Skin epidermis (tissue), 12 donors: ENCODE data around the gene GAS2.

ENCODE experiments used
- H3K27ac ChIP-seq, 21 experiments: fragments of 200-600 bp; sonication (generic) in 11 of 21; one replicate each; pipeline ENCODE4 v1.5.0; 2020; ENCODE audit warnings: mild to moderate bottlenecking in 3 of 21, inconsistent platforms in 2 of 21, moderate library complexity in 2 of 21
- H3K4me3 ChIP-seq, 7 experiments: fragments of 200-600 bp; sonication (generic) in 2 of 7; one replicate each; pipeline ENCODE4 v1.5.0; 2020; ENCODE audit warnings: inconsistent platforms in 2 of 7, mild to moderate bottlenecking in 2 of 7, moderate library complexity in 1 of 7

The GAS2 gene

GRCh38 chr11:22713336-22713735 lies 46.9 kb downstream of the GAS2 start:
- no peak overlapping the region for H3K4me3 ChIP-seq
- H3K27ac ChIP-seq, result no peak overlapping the region

- H3K4me3 ChIP-seq, result no peak overlapping the region
These were observed 49.6 kb downstream of the GAS2 start for GRCh38 chr11:22715971-22716370.

DNA sequence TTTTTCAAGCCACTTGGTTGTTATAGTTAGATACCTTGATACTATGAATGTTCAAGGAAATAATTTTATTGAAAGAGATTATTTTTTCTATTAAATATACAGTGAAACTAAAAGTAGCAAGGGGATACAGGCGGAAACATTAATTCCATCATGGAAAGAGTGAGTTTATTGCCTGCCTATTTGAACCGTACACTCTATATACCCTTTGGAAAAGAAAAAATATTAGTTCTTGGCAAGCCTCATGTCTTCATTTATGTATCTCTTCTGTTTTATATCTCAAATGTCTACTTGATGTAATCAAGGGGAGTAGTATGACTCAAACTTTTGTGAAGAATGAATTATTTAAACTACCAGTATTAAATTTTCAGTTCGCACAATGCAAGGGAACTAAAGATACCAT lies 54.0 kb downstream of the GAS2 start:
- Histone ChIP-seq H3K4me3 (no peak overlapping the region), H3K27ac (no peak overlapping the region)

More at GRCh38 chr11:22715971-22716370, 49.6 kb downstream of the GAS2 start:
- no peak overlapping the region for H3K27ac ChIP-seq

DNA sequence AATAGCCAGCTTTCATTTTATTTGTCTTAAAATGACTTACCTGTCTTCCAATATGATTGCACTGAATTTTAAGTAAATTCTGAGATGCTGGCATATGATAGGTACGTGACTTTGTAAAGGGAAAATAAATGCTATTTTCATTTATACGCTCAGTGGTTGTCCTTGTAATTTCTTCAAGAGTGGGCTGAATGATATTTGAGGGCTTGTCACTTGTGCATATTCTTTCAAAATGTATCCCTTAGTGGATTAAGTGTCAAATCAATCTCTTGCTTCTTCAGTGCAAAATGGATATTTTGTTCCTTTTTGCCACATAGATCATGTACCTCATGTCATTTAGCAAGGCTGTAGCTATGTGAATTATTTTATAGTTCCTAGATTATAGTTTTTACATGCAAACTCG lies 56.9 kb downstream of the GAS2 start:
- Histone ChIP-seq H3K27ac (no peak overlapping the region), H3K4me3 (no peak overlapping the region)

GRCh38 chr11:22725079-22725478 lies 58.7 kb downstream of the GAS2 start:
- Histone ChIP-seq H3K27ac (no peak overlapping the region), H3K4me3 (no peak overlapping the region)

DNA sequence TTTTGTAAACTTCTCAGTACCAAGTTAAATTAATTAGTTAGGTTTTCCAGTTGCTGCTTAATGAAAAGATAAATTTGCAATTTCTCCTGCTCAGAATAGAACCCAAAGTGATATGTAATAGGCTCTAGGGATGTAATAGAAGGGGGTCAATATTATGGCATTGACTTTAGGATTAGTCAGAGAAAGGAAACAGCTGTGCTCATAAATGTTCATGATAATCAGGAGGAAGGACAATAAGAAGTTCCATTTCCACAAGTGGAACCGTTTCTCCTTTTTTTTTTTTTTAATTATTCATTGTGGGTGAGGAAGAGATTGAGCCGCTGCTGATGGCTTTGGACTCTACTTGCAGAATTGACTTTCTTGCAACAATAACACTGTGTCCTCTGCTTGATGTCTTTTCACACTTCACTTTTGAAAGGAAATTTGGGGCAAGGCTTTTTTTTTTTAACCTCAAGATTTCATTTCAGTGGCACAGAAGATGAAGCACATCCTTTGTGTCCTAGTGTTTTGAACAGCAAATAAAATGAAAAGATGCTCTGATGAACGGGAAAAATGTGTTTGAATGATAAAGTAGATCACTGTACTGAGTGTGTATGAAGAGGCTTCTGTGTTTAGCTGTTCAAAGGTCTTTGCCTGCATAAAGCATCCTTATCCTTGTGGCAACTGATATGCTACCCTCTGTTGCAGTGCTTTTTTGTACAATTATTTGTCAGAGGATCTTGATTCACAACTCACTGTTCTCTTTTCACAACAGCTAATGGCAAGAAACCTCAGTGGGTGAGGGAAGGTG lies 62.4 kb downstream of the GAS2 start:
- Histone ChIP-seq H3K4me3 (no peak overlapping the region), H3K27ac (no peak overlapping the region)

- H3K4me3 ChIP-seq, result no peak overlapping the region
- H3K27ac ChIP-seq, result no peak overlapping the region
These were observed 63.9 kb downstream of the GAS2 start for GRCh38 chr11:22730319-22730718.

- Histone ChIP-seq H3K4me3 (no peak overlapping the region), H3K27ac (no peak overlapping the region)
These were observed 66.2 kb downstream of the GAS2 start for GRCh38 chr11:22732588-22732987.

- no peak overlapping the region for H3K4me3 ChIP-seq
- H3K27ac ChIP-seq, result no peak overlapping the region
These were observed 67.3 kb downstream of the GAS2 start for GRCh38 chr11:22733475-22734248.

- H3K27ac ChIP-seq, result no peak overlapping the region
- H3K4me3 ChIP-seq, result no peak overlapping the region
These were observed 68.4 kb downstream of the GAS2 start for GRCh38 chr11:22734628-22735345.

GRCh38 chr11:22742157-22742613 lies 75.8 kb downstream of the GAS2 start:
- no peak overlapping the region for H3K4me3 ChIP-seq

DNA sequence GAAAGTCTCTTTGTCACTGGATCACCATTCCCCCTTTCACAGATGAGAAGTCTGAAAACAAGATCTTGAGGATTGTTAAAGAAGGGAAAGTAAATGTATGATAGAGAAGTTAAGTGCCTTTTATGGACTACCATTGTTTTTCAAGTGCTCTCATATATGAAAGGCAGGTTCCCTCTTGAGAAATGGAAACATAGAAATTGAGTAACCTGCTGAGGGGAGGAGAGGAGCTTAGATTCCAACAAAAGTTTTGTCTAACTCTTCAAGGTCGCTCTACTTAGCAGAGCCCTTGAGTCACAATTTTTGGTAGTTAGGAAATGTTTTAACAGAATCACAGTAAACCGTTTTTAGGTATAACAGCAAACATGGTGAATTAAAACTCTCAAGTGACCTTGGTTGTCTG lies 83.1 kb downstream of the GAS2 start:
- Histone ChIP-seq H3K27ac (no peak overlapping the region), H3K4me3 (no peak overlapping the region)

More at GRCh38 chr11:22742157-22742613, 75.8 kb downstream of the GAS2 start:
- H3K27ac ChIP-seq, result no peak overlapping the region

DNA sequence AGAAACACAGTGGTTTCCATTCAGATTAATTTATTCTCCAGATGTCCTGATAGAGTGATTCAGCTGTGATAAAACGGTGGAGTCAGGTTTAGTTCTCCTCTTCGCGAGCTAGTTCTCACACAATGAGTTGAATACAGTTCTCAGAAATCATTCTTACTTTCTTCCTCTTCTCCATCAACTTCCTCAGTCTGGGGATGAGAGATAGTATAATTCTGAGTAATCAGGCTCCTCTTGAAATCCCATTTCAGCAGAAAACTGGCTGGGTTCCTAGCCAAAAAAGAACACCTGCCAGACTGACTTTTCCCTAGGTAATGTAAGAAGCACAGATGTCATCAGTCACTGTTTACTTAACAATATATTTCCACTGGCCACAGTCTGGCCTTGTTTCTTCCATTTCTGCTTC lies 86.5 kb downstream of the GAS2 start:
- Histone ChIP-seq H3K27ac (no peak overlapping the region), H3K4me3 (no peak overlapping the region)

- Histone ChIP-seq H3K27ac (no peak overlapping the region), H3K4me3 (no peak overlapping the region)
These were observed 87.0 kb downstream of the GAS2 start for GRCh38 chr11:22753416-22753815.

- Histone ChIP-seq H3K27ac (no peak overlapping the region), H3K4me3 (no peak overlapping the region)
These were observed 94.7 kb downstream of the GAS2 start for GRCh38 chr11:22761066-22761465.

GRCh38 chr11:22763166-22763565 lies 96.8 kb downstream of the GAS2 start:
- no peak overlapping the region for H3K27ac ChIP-seq
- H3K4me3 ChIP-seq, result no peak overlapping the region

GRCh38 chr11:22764735-22765134 lies 98.3 kb downstream of the GAS2 start:
- Histone ChIP-seq H3K4me3 (no peak overlapping the region), H3K27ac (no peak overlapping the region)

GRCh38 chr11:22768281-22768680 lies 101.9 kb downstream of the GAS2 start:
- no peak overlapping the region for H3K4me3 ChIP-seq
- no peak overlapping the region for H3K27ac ChIP-seq

- Histone ChIP-seq H3K27ac (no peak overlapping the region), H3K4me3 (no peak overlapping the region)
These were observed 102.7 kb downstream of the GAS2 start for GRCh38 chr11:22769081-22769480.

DNA sequence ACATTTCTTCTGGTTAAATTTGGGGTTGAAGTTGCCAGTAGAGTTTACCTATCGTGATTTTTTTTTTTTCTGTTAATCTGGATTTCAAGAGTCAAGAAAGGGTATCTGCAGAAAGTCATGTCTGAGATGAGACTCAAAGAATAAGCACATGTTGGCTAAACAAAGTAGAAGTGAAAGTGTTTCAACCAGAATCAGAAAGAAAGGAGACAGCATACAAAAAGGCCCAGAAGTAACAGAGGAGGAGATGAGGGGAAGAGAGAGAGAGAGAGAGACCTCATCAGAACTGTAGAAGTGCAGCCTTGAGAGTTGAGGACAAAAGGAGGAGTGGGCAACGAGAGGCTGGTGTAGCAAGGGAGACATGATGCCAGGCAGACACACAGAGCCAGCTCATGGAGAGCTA lies 108.3 kb downstream of the GAS2 start:
- no peak overlapping the region for H3K4me3 ChIP-seq
- H3K27ac ChIP-seq, result no peak overlapping the region

- H3K27ac ChIP-seq, result no peak overlapping the region
- no peak overlapping the region for H3K4me3 ChIP-seq
These were observed 108.8 kb downstream of the GAS2 start for GRCh38 chr11:22775248-22775647.
